Measurements from ENCODE around the gene TMEM30B. TPM values are rescaled to one million over a fixed set of nuclear protein-coding genes. Genes with fewer than 3 reads are reported as not detected.

TMEM30B gene
- total and polyA plus RNA-seq, 9 donors = 1.0 to 4.4 (median 2.5) TPM

GRCh38 chr14:61285364-61285763 lies 4.2 kb upstream of the TMEM30B start:
- H3K4me1 ChIP-seq (ENCODE audit: control insufficient read depth, insufficient read depth, low read length) = peaks cover 6% of the 10 kb centered on the region
- H3K36me3 ChIP-seq (ENCODE audit: control insufficient read depth, insufficient read depth, low read length) = no peaks in the 10 kb centered on the region
- H3K4me3 ChIP-seq (ENCODE audit: low read length) = no peak overlapping the region
- no peaks in the 10 kb centered on the region for H3K9me3 ChIP-seq (replicated peaks; ENCODE audit: control insufficient read depth, low read depth, low read length)
- peaks cover 7% of the 10 kb centered on the region for H3K27me3 ChIP-seq (ENCODE audit: control insufficient read depth, insufficient read depth, low read length)
- H3K27ac ChIP-seq (ENCODE audit: low read length) = no peak overlapping the region
- DNase-seq = no peak
- no CpG with 5 or more reads among the region's 4 CpGs for WGBS (ENCODE audit: insufficient coverage)

- WGBS (ENCODE audit: insufficient coverage) = 82% methylated on average over 3 of the region's 3 CpGs
- Histone ChIP-seq H3K27me3 (ENCODE audit: control insufficient read depth, insufficient read depth, low read length) (peaks cover 19% of the 10 kb centered on the region), H3K4me1 (ENCODE audit: control insufficient read depth, insufficient read depth, low read length) (peaks cover 10% of the 10 kb centered on the region), H3K9me3 (replicated peaks; ENCODE audit: control insufficient read depth, low read depth, low read length) (no peaks in the 10 kb centered on the region), H3K27ac (ENCODE audit: low read length) (no peak overlapping the region), H3K36me3 (ENCODE audit: control insufficient read depth, insufficient read depth, low read length) (no peaks in the 10 kb centered on the region), H3K4me3 (ENCODE audit: low read length) (no peak overlapping the region)
- no peak for DNase-seq
Observed at GRCh38 chr14:61284001-61284400, 2.9 kb upstream of the TMEM30B start.

DNA sequence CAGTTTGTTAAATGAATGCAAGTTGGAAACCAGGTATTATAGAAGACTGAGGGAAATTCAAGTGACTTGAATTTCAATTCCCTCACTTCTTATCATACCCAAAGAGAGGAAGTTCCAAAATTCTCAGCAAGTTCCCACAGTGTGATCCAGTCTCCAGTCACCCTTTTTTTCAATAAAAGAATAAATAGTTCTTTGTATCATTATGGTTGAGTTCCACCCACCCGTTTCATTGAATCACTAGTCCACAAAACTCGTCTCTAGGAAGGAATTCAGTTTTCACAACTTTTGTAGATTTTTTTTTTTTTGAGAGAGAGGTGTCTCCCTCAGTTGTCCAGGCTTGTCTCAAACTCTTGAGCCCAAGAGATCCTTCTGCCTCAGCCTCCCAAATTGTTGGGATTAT lies 1.6 kb upstream of the TMEM30B start:
- WGBS (ENCODE audit: insufficient coverage) = no CpG with 5 or more reads among the region's 2 CpGs
- H3K4me3 ChIP-seq (ENCODE audit: low read length) = no peak overlapping the region
- H3K27ac ChIP-seq (ENCODE audit: low read length) = no peak overlapping the region
- H3K9me3 ChIP-seq (replicated peaks; ENCODE audit: control insufficient read depth, low read depth, low read length) = no peaks in the 10 kb centered on the region
- H3K36me3 ChIP-seq (ENCODE audit: control insufficient read depth, insufficient read depth, low read length) = no peaks in the 10 kb centered on the region
- peaks cover 19% of the 10 kb centered on the region for H3K27me3 ChIP-seq (ENCODE audit: control insufficient read depth, insufficient read depth, low read length)
- peaks cover 10% of the 10 kb centered on the region for H3K4me1 ChIP-seq (ENCODE audit: control insufficient read depth, insufficient read depth, low read length)
- no peak for DNase-seq

DNA sequence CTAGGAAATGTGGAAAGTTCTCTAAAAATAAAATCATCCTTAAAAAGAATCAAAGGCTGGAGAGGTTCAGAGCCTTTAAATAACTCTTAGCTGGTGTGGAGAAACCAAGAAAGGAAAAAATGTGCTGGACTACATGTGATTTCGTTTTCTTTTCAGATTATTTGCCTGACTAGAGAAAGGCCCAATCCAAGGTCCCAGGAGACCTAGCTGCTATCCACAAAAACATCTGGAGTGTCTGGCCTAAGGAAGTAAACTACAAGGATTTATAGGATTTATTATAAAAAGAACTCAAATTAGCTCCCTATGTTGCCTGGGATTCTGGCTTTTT lies 774 bp upstream of the TMEM30B start:
- Histone ChIP-seq H3K4me3 (ENCODE audit: low read length) (no peak overlapping the region), H3K4me1 (ENCODE audit: control insufficient read depth, insufficient read depth, low read length) (peaks cover 10% of the 10 kb centered on the region), H3K27ac (ENCODE audit: low read length) (no peak overlapping the region), H3K36me3 (ENCODE audit: control insufficient read depth, insufficient read depth, low read length) (no peaks in the 10 kb centered on the region), H3K9me3 (replicated peaks; ENCODE audit: control insufficient read depth, low read depth, low read length) (no peaks in the 10 kb centered on the region), H3K27me3 (ENCODE audit: control insufficient read depth, insufficient read depth, low read length) (peaks cover 19% of the 10 kb centered on the region)
- peak; percentile 98 for DNase-seq
- WGBS (ENCODE audit: insufficient coverage) = no CpG with 5 or more reads among the region's 1 CpG

GRCh38 chr14:61280526-61281185 lies 482 bp downstream of the TMEM30B start:
- Histone ChIP-seq H3K27ac (ENCODE audit: low read length) (peak overlapping the region; percentile 68), H3K4me1 (ENCODE audit: control insufficient read depth, insufficient read depth, low read length) (peaks cover 10% of the 10 kb centered on the region), H3K4me3 (ENCODE audit: low read length) (peak overlapping the region; percentile 56), H3K36me3 (ENCODE audit: control insufficient read depth, insufficient read depth, low read length) (no peaks in the 10 kb centered on the region), H3K9me3 (replicated peaks; ENCODE audit: control insufficient read depth, low read depth, low read length) (no peaks in the 10 kb centered on the region), H3K27me3 (ENCODE audit: control insufficient read depth, insufficient read depth, low read length) (peaks cover 19% of the 10 kb centered on the region)
- 2% methylated on average over 81 of the region's 81 CpGs for WGBS (ENCODE audit: insufficient coverage)
- DNase-seq = peak; percentile 76

DNA sequence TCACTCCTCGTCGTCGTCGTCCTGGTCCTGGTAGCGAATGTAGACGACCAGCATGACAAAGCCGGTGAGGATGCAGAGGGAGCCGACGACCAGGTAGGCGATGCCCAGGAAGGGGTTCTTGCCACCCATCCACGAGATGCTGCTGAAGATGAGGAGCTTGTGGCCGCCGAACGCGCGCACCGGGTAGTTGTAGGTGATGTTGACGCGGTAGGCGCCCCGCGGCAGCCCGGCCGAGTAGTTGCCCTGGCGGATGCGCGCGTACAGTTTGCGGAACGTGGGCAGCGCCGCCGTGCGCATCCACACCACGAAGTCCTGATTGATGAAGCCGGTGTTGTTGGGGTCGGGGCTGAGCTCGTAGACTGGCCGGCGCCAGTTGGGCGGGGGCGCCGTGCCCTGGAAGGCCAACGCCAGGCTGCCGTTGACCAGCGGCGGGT lies 1.0 kb downstream of the TMEM30B start:
- no peak for DNase-seq
- H3K4me3 ChIP-seq (ENCODE audit: low read length) = peak overlapping the region; percentile 56
- H3K27ac ChIP-seq (ENCODE audit: low read length) = peak overlapping the region; percentile 37
- WGBS (ENCODE audit: insufficient coverage) = 15% methylated on average over 47 of the region's 47 CpGs
- no peaks in the 10 kb centered on the region for H3K9me3 ChIP-seq (replicated peaks; ENCODE audit: control insufficient read depth, low read depth, low read length)
- no peaks in the 10 kb centered on the region for H3K36me3 ChIP-seq (ENCODE audit: control insufficient read depth, insufficient read depth, low read length)
- H3K4me1 ChIP-seq (ENCODE audit: control insufficient read depth, insufficient read depth, low read length) = peaks cover 10% of the 10 kb centered on the region
- peaks cover 19% of the 10 kb centered on the region for H3K27me3 ChIP-seq (ENCODE audit: control insufficient read depth, insufficient read depth, low read length)

- no peaks in the 10 kb centered on the region for H3K9me3 ChIP-seq (replicated peaks; ENCODE audit: control insufficient read depth, low read depth, low read length)
- WGBS (ENCODE audit: insufficient coverage) = 26% methylated on average over 5 of the region's 5 CpGs
- no peaks in the 10 kb centered on the region for H3K36me3 ChIP-seq (ENCODE audit: control insufficient read depth, insufficient read depth, low read length)
- H3K27ac ChIP-seq (ENCODE audit: low read length) = peak overlapping the region; percentile 60
- H3K27me3 ChIP-seq (ENCODE audit: control insufficient read depth, insufficient read depth, low read length) = peaks cover 19% of the 10 kb centered on the region
- H3K4me1 ChIP-seq (ENCODE audit: control insufficient read depth, insufficient read depth, low read length) = peaks cover 10% of the 10 kb centered on the region
- H3K4me3 ChIP-seq (ENCODE audit: low read length) = no peak overlapping the region
- DNase-seq = peak; percentile 77
Observed at GRCh38 chr14:61279082-61279481, 2.1 kb downstream of the TMEM30B start.

DNA sequence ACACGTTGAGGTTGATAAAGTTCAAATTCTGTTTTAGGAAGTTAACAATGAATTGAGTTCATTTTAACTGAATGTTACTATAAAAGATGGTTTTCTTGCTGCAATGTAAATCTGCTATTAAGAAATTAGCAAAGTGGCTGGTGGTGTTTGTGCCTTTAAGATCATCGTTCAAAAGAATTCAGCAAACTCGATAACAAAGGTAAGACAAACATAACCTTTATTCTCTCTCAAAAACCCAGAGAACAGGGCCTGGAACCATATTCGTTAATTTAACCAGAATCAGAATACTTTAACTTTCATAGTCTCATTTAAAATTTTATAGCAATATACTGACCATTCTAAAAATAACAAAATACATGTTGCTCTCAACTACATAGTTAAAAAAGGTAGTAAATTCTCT lies 3.4 kb downstream of the TMEM30B start:
- no peaks in the 10 kb centered on the region for H3K36me3 ChIP-seq (ENCODE audit: control insufficient read depth, insufficient read depth, low read length)
- WGBS (ENCODE audit: insufficient coverage) = no CpG with 5 or more reads among the region's 4 CpGs
- H3K4me1 ChIP-seq (ENCODE audit: control insufficient read depth, insufficient read depth, low read length) = peaks cover 10% of the 10 kb centered on the region
- no peak overlapping the region for H3K27ac ChIP-seq (ENCODE audit: low read length)
- no peaks in the 10 kb centered on the region for H3K9me3 ChIP-seq (replicated peaks; ENCODE audit: control insufficient read depth, low read depth, low read length)
- no peak for DNase-seq
- H3K4me3 ChIP-seq (ENCODE audit: low read length) = no peak overlapping the region
- H3K27me3 ChIP-seq (ENCODE audit: control insufficient read depth, insufficient read depth, low read length) = peaks cover 19% of the 10 kb centered on the region

DNA sequence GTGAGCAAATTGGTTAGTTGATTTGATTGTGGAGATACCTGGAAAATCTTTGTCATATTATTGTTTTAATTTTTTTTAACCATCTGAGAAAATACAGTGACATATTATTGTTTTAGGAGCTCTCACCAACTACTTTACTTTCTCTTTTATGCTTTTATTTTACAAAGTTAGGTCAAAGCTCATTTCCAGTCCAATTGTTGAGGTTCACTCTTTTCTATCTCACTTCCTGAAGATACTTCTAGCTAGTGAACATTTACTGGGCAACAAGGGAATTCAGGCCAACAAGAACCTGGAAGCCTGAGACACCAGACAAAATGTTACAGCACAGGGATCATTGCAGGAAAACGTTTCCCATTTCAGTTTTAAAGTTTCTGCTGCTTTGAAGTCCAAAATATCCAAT lies 3.9 kb downstream of the TMEM30B start:
- no peaks in the 10 kb centered on the region for H3K9me3 ChIP-seq (replicated peaks; ENCODE audit: control insufficient read depth, low read depth, low read length)
- no peaks in the 10 kb centered on the region for H3K36me3 ChIP-seq (ENCODE audit: control insufficient read depth, insufficient read depth, low read length)
- peaks cover 10% of the 10 kb centered on the region for H3K4me1 ChIP-seq (ENCODE audit: control insufficient read depth, insufficient read depth, low read length)
- no peak overlapping the region for H3K27ac ChIP-seq (ENCODE audit: low read length)
- no peak for DNase-seq
- no CpG with 5 or more reads among the region's 1 CpG for WGBS (ENCODE audit: insufficient coverage)
- no peak overlapping the region for H3K4me3 ChIP-seq (ENCODE audit: low read length)
- H3K27me3 ChIP-seq (ENCODE audit: control insufficient read depth, insufficient read depth, low read length) = peaks cover 19% of the 10 kb centered on the region

DNA sequence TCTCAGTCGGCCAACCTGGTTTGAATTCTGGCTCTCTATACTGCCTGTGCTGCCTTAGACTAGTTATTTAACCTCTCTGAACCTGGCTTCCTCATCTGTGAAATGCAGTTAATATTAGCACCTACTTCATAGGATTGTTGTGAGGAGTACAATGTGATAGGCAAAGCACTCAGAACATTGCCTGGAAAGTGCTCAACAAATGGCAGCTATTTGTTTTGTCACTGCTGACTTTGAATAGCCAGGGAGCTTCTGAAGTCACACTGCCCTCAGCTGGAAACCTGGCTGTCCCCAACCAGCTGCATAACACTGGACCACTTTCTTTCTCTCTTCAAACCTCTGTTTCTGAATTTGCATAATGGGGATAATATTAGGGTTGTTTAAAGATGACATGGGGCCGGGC lies 9.6 kb downstream of the TMEM30B start:
- H3K4me1 ChIP-seq (ENCODE audit: control insufficient read depth, insufficient read depth, low read length) = peaks cover 5% of the 10 kb centered on the region
- H3K9me3 ChIP-seq (replicated peaks; ENCODE audit: control insufficient read depth, low read depth, low read length) = no peaks in the 10 kb centered on the region
- no peaks in the 10 kb centered on the region for H3K36me3 ChIP-seq (ENCODE audit: control insufficient read depth, insufficient read depth, low read length)
- 67% methylated on average over 1 of the region's 2 CpGs for WGBS (ENCODE audit: insufficient coverage)
- H3K4me3 ChIP-seq (ENCODE audit: low read length) = no peak overlapping the region
- no peak overlapping the region for H3K27ac ChIP-seq (ENCODE audit: low read length)
- H3K27me3 ChIP-seq (ENCODE audit: control insufficient read depth, insufficient read depth, low read length) = peaks cover 3% of the 10 kb centered on the region
- DNase-seq = no peak

DNA sequence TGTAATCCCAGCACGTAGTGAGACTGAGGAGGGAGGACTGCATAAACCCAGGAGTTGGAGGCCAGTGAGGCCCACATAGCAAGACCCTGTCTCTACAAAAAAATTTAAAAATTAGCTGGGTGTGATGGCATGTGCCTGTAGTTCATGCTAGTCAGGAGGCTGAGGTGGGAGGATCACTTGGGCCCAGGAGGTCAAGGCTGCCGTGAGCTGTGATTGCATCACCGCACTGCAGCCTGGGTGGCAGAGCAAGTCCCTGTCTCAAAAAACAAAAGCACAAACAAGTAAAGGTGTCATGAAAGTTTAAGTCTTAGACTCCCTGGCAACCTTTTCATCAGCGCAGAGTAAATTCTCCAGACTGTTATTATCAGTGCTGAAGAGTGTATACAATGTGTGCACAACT lies 10.4 kb downstream of the TMEM30B start:
- no peaks in the 10 kb centered on the region for H3K36me3 ChIP-seq (ENCODE audit: control insufficient read depth, insufficient read depth, low read length)
- DNase-seq = no peak
- peaks cover 5% of the 10 kb centered on the region for H3K4me1 ChIP-seq (ENCODE audit: control insufficient read depth, insufficient read depth, low read length)
- H3K4me3 ChIP-seq (ENCODE audit: low read length) = no peak overlapping the region
- peaks cover 3% of the 10 kb centered on the region for H3K27me3 ChIP-seq (ENCODE audit: control insufficient read depth, insufficient read depth, low read length)
- H3K9me3 ChIP-seq (replicated peaks; ENCODE audit: control insufficient read depth, low read depth, low read length) = no peaks in the 10 kb centered on the region
- WGBS (ENCODE audit: insufficient coverage) = 100% methylated on average over 1 of the region's 4 CpGs
- no peak overlapping the region for H3K27ac ChIP-seq (ENCODE audit: low read length)

Data from muscle of leg (tissue), 11 donors.